Measurements from ENCODE around the gene AFAP1.

The AFAP1 gene

DNA sequence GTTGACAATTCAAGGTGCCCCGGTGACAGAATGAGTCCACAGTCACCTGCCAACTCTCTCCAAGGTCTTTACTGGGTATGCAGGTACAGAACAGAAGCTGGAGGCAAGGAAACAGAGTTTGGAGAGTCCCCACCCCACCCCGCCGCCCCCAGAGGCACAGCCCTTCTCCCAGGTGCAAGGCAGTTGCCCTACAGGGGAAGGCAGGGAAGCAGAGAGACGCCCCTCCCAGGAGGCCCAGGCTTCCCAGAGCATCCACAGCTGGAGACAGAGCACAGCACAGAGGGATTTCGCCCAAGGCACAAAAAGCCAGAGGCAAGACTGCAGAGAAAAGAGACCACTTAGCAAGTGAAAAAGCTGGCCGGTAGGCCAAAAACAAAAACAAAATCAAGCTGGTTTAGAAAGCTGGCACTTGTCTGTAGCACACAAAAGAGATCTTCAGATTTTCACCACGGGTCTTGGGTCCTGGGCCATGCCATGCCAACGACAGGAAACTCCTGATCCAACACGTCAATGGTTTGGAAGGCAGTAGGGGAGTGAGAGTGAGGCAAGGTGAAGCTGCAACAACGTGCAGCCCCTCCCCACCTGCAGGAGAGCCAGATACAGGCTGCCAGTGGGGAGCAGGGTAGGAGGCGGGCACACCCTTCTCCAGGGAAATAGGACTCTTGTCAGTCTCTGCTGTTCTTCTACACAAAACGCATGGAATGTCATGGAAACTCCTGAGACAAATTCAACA lies 113.3 kb downstream of the AFAP1 start:
- Histone ChIP-seq H3K9me3 (ENCODE audit: control insufficient read depth, insufficient read depth, low read length) (no peaks in the 10 kb centered on the region), H3K36me3 (ENCODE audit: control insufficient read depth, insufficient read depth, low read length) (no peaks in the 10 kb centered on the region), H3K4me1 (ENCODE audit: control insufficient read depth, insufficient read depth, low read length) (peaks cover 2% of the 10 kb centered on the region), H3K27me3 (ENCODE audit: control insufficient read depth, insufficient read depth, low read length) (no peaks in the 10 kb centered on the region), H3K9ac (ENCODE audit: low read depth, low read length) (no peak overlapping the region), H3K4me3 (ENCODE audit: low read depth, low read length) (no peak overlapping the region)

DNA sequence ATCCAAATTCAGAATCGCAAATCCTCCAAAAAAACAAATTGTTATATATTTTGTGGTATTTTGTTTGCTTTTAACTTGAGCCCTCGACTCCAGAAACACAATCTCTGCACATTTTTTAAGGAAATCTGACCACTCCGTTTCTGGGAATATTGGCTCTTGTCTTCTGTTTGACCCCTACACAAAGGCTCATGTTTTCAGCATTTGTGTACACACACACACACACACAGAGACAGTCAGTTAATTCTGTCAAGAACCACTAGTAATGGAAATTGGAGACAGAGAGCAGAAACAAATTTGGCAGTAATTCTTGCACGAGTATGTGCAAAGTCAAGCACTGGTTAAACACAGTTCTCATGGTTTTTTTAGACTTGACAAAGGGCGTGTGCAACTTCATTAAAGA lies 115.4 kb downstream of the AFAP1 start:
- Histone ChIP-seq H3K9me3 (ENCODE audit: control insufficient read depth, insufficient read depth, low read length) (no peaks in the 10 kb centered on the region), H3K4me1 (ENCODE audit: control insufficient read depth, insufficient read depth, low read length) (peaks cover 2% of the 10 kb centered on the region), H3K9ac (ENCODE audit: low read depth, low read length) (no peak overlapping the region), H3K4me3 (ENCODE audit: low read depth, low read length) (no peak overlapping the region), H3K27me3 (ENCODE audit: control insufficient read depth, insufficient read depth, low read length) (no peaks in the 10 kb centered on the region), H3K36me3 (ENCODE audit: control insufficient read depth, insufficient read depth, low read length) (no peaks in the 10 kb centered on the region)

DNA sequence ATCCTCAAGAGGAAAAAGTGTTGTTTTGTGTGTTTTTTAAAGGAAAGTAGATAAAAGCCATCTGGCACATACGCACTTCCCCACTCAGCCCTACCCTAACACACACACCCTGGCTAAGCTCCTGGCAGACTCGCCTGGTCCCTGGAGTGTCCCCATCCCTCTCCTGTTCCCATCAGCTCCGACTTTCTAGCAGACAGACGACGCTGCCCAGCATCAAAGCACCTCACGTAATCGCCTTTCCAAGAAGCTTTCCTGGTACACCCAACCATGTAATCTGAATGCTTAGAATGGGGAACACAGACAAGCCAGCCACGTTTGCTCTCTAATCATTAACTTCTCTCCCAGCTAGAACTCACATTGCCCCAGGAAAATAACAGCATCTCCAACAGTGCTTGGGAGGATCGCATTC lies 116.2 kb downstream of the AFAP1 start:
- H3K4me1 ChIP-seq (ENCODE audit: control insufficient read depth, insufficient read depth, low read length) = peaks cover 2% of the 10 kb centered on the region
- H3K36me3 ChIP-seq (ENCODE audit: control insufficient read depth, insufficient read depth, low read length) = no peaks in the 10 kb centered on the region

DNA sequence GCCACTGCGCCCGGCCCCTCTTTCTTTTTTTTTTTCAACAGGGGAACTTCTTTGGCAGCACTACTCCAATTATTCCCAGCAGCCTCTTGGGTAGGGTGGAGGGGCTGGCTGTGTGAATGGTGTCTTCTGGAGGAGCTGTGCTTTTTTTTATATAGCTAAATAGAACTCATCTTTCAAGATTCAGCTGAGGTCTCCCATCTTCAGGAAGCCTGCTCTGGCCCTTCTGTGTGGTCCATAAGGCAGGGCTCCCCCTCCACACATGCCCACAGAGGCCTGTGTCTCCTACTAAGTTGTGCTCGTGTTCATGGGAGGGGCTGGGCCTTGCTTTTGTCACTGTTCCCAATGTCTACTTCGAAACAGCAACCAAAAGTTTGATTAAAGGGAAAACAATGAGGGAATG lies 116.8 kb downstream of the AFAP1 start:
- Histone ChIP-seq H3K9me3 (ENCODE audit: control insufficient read depth, insufficient read depth, low read length) (no peaks in the 10 kb centered on the region), H3K36me3 (ENCODE audit: control insufficient read depth, insufficient read depth, low read length) (no peaks in the 10 kb centered on the region), H3K27me3 (ENCODE audit: control insufficient read depth, insufficient read depth, low read length) (no peaks in the 10 kb centered on the region), H3K9ac (ENCODE audit: low read depth, low read length) (no peak overlapping the region), H3K4me1 (ENCODE audit: control insufficient read depth, insufficient read depth, low read length) (peaks cover 2% of the 10 kb centered on the region), H3K4me3 (ENCODE audit: low read depth, low read length) (no peak overlapping the region)

More for the DNA sequence above, 116.2 kb downstream of the AFAP1 start:
- Histone ChIP-seq H3K9ac (ENCODE audit: low read depth, low read length) (no peak overlapping the region), H3K27me3 (ENCODE audit: control insufficient read depth, insufficient read depth, low read length) (no peaks in the 10 kb centered on the region), H3K9me3 (ENCODE audit: control insufficient read depth, insufficient read depth, low read length) (no peaks in the 10 kb centered on the region), H3K4me3 (ENCODE audit: low read depth, low read length) (no peak overlapping the region)

DNA sequence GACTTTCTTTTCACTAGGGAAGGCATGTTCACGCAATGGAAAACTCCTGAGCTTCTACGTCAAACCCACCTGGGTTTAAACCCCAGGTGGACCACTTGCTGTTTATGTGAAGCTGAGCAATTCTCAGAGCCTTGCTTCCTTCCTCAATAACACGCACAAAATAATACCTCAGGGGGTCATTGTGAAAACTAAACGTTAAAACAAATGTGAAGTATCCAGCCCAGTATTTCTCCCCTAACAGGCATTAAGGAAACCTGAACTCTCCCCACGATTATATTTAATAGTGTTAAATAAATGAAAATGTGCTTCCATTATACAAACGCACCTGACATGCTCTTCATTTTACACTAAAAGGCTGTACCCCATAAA lies 117.5 kb downstream of the AFAP1 start:
- no peak overlapping the region for H3K9ac ChIP-seq (ENCODE audit: low read depth, low read length)
- no peaks in the 10 kb centered on the region for H3K27me3 ChIP-seq (ENCODE audit: control insufficient read depth, insufficient read depth, low read length)
- H3K4me1 ChIP-seq (ENCODE audit: control insufficient read depth, insufficient read depth, low read length) = peaks cover 2% of the 10 kb centered on the region
- no peaks in the 10 kb centered on the region for H3K9me3 ChIP-seq (ENCODE audit: control insufficient read depth, insufficient read depth, low read length)
- no peaks in the 10 kb centered on the region for H3K36me3 ChIP-seq (ENCODE audit: control insufficient read depth, insufficient read depth, low read length)
- no peak overlapping the region for H3K4me3 ChIP-seq (ENCODE audit: low read depth, low read length)

DNA sequence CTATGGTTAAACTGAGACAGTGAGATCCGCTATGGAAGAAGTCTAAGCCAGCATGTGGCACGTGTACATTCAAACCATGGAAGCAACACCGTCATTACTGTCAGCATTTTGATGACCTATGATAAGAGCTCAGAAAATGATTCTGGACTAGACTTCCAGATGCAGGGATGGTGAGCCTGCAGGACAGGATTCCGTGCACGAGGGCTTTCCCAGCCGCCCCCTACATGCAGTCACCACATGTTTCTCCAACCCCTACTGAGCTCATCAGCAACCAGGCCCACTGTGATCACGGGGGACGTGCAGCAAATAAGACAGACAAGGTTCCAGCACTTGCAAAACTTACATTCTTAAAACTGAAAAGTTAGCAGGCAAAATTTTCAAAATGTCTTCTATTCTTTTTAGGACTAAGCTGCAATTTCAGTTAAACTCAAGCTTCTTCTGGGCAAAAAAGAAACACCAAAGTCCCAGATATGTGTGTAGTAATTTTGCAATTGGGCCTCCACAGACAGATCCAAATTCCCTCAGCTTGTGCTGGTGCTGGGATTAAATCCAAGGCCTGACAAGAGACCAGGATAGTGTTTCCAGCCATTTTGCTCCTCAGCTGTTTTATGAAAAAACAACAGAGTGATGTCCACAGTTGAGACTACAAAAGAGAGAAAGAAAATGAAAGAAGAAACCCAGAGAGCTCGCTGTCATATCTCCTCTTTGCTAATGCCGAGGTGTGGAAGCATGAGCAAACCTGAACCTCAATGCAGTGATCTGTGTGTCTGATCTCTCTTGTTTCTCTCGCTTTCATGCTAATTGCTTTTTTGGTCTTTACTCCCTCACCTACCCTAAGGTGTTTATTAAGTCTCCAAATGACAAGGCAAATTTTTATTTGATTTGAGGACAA lies 118.2 kb downstream of the AFAP1 start:
- no peak overlapping the region for H3K4me3 ChIP-seq (ENCODE audit: low read depth, low read length)
- no peak overlapping the region for H3K9ac ChIP-seq (ENCODE audit: low read depth, low read length)
- H3K9me3 ChIP-seq (ENCODE audit: control insufficient read depth, insufficient read depth, low read length) = no peaks in the 10 kb centered on the region
- no peaks in the 10 kb centered on the region for H3K36me3 ChIP-seq (ENCODE audit: control insufficient read depth, insufficient read depth, low read length)
- no peaks in the 10 kb centered on the region for H3K27me3 ChIP-seq (ENCODE audit: control insufficient read depth, insufficient read depth, low read length)
- peaks cover 2% of the 10 kb centered on the region for H3K4me1 ChIP-seq (ENCODE audit: control insufficient read depth, insufficient read depth, low read length)

DNA sequence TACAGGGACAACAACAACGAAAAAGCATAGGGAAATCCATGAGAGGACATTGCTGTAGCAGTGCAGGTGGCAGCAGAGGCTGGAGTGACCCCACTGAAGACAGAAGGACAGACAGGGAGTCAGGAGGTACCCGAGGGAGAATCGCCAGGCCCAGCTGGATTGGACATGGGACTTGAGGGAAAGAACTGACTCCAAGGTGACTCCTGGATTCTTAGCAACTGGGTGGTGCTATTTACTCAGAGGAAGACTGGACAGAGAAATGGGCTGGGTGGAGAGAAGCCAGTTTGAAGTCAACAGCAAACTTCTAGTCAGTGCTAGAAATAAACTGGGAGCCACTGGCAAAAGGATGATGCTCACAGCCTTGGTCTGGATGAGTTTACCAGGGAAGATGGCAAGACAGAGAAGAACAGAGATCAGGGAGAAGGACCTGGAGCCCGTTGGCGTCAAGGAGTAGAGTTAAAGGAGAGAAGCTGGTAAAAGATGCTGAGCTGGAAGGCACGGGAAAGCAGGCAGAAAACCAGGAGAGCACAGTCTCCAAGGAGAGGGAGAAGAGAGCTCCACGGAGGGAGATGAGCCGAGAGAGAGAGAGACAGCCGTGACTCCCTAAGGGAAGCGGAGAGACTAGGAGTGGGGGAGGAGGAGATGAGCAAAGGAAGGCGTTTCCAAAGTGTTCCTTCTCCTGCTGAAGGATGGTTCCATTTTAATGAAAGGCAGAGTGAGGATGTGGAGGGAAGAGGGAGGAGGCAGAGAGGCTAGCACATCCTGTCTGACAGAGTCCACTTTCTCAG lies 119.4 kb downstream of the AFAP1 start:
- peaks cover 2% of the 10 kb centered on the region for H3K4me1 ChIP-seq (ENCODE audit: control insufficient read depth, insufficient read depth, low read length)
- no peaks in the 10 kb centered on the region for H3K27me3 ChIP-seq (ENCODE audit: control insufficient read depth, insufficient read depth, low read length)
- no peak overlapping the region for H3K9ac ChIP-seq (ENCODE audit: low read depth, low read length)
- no peaks in the 10 kb centered on the region for H3K9me3 ChIP-seq (ENCODE audit: control insufficient read depth, insufficient read depth, low read length)
- peaks cover 4% of the 10 kb centered on the region for H3K36me3 ChIP-seq (ENCODE audit: control insufficient read depth, insufficient read depth, low read length)
- no peak overlapping the region for H3K4me3 ChIP-seq (ENCODE audit: low read depth, low read length)

DNA sequence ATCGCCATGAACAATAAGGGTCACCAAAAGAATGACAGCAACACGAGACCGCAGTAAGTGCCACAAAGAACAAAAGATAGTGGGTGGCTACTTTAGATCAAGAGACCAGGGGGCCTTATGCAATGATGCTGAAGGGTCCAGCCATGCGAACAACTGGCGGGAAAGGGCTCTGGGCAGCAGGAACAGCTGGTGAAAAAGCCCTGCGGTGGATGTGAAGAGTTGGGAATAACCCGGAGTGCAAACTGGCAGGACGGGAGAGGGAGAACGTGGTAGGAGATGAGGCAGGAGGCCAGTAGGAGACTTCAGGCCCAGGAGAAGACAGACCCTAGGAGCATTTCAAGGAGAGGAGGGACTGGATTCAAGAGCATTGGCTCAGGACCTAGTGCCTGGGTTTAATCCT lies 120.2 kb downstream of the AFAP1 start:
- H3K36me3 ChIP-seq (ENCODE audit: control insufficient read depth, insufficient read depth, low read length) = peaks cover 4% of the 10 kb centered on the region
- no peak overlapping the region for H3K4me3 ChIP-seq (ENCODE audit: low read depth, low read length)
- H3K4me1 ChIP-seq (ENCODE audit: control insufficient read depth, insufficient read depth, low read length) = peaks cover 2% of the 10 kb centered on the region
- H3K9ac ChIP-seq (ENCODE audit: low read depth, low read length) = no peak overlapping the region
- no peaks in the 10 kb centered on the region for H3K9me3 ChIP-seq (ENCODE audit: control insufficient read depth, insufficient read depth, low read length)
- no peaks in the 10 kb centered on the region for H3K27me3 ChIP-seq (ENCODE audit: control insufficient read depth, insufficient read depth, low read length)

DNA sequence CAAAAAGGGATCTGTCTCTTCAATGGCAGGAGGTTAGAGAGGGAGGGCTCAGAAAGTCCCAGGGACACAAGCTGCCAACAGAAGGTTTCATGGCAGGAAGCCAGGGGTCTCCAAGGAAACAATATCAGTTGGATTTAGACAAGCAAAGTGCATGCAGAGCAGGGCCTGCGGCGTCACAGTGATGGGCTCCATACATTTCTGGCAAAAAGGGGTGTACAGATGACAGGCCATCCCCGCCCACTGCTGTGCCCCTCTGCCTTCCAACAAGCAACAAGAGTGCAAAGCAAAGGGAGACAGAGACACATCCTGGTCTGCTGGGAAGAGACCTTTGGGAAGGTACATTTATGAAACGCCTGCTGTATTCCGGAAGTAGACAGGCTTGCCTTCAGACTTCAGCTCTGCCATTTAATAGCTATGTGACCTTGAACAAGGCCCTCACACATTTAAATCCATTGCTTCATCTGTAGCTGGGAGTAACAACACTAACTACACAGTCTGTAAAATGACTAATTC lies 121.2 kb downstream of the AFAP1 start:
- no peaks in the 10 kb centered on the region for H3K9me3 ChIP-seq (ENCODE audit: control insufficient read depth, insufficient read depth, low read length)
- H3K4me3 ChIP-seq (ENCODE audit: low read depth, low read length) = no peak overlapping the region
- peaks cover 4% of the 10 kb centered on the region for H3K36me3 ChIP-seq (ENCODE audit: control insufficient read depth, insufficient read depth, low read length)
- H3K4me1 ChIP-seq (ENCODE audit: control insufficient read depth, insufficient read depth, low read length) = peaks cover 2% of the 10 kb centered on the region
- no peaks in the 10 kb centered on the region for H3K27me3 ChIP-seq (ENCODE audit: control insufficient read depth, insufficient read depth, low read length)
- H3K9ac ChIP-seq (ENCODE audit: low read depth, low read length) = no peak overlapping the region

DNA sequence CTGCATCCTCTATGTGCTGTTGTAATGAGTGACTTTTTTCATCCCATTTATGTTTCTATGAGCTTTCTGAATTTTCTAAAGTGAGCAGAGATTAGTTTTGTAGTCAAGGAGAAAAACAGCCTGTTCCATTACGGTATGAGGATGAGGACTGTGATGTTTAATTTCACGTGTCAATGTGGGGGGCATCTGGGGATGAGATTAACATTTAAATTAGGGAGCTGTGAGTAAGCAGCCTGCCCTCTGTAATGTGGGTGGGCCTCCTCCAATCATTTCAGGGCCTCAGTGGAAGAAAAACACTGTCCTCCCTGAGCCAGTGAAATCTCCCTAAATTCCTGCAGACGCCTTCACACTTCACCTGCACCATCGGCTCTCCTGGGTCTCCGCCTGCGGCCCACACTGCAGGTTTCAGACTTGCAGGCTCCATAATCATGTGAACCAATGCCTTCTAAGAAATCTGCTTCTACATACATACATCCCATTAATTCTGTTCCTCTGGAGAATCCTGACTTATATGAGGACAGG lies 121.7 kb downstream of the AFAP1 start:
- H3K4me1 ChIP-seq (ENCODE audit: control insufficient read depth, insufficient read depth, low read length) = peaks cover 2% of the 10 kb centered on the region
- H3K36me3 ChIP-seq (ENCODE audit: control insufficient read depth, insufficient read depth, low read length) = peaks cover 4% of the 10 kb centered on the region
- no peak overlapping the region for H3K9ac ChIP-seq (ENCODE audit: low read depth, low read length)
- no peak overlapping the region for H3K4me3 ChIP-seq (ENCODE audit: low read depth, low read length)
- no peaks in the 10 kb centered on the region for H3K27me3 ChIP-seq (ENCODE audit: control insufficient read depth, insufficient read depth, low read length)
- no peaks in the 10 kb centered on the region for H3K9me3 ChIP-seq (ENCODE audit: control insufficient read depth, insufficient read depth, low read length)

DNA sequence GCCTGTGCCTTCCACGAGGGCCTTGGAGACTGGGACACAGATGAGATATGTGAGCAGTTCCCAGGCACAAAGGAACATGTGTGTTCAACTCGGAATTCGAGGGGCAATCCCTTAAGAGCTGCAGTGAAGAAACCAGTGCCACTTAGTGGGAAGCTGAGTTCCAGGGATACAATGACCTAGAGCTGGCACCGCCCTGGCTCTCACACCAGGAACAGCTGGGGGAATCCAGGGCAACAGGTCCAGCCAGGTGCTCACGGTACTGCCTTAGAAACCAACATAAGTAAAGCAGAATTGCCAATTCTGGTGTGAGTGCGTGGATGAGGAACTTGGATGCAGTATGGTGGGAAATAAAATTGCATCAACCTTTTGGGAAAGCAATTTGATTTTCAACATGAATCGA lies 122.9 kb downstream of the AFAP1 start:
- Histone ChIP-seq H3K27me3 (ENCODE audit: control insufficient read depth, insufficient read depth, low read length) (no peaks in the 10 kb centered on the region), H3K9me3 (ENCODE audit: control insufficient read depth, insufficient read depth, low read length) (no peaks in the 10 kb centered on the region), H3K4me3 (ENCODE audit: low read depth, low read length) (no peak overlapping the region), H3K9ac (ENCODE audit: low read depth, low read length) (no peak overlapping the region), H3K4me1 (ENCODE audit: control insufficient read depth, insufficient read depth, low read length) (peaks cover 7% of the 10 kb centered on the region), H3K36me3 (ENCODE audit: control insufficient read depth, insufficient read depth, low read length) (peaks cover 4% of the 10 kb centered on the region)
